ENCODE measurements around the gene FHDC1. TPM values are rescaled to one million over a fixed set of nuclear protein-coding genes. Genes with fewer than 3 reads are reported as not detected.

Gene FHDC1
- total RNA-seq, 4 donors from 2014 or later, result 0.96 to 2.0 (median 1.2) TPM

GRCh38 chr4:152989554-152989970 is 53.4 kb downstream of the FHDC1 start:
- ATAC-seq (ENCODE audit: low FRiP score) (no peak), DNase-seq (ENCODE audit: low spot score) (no peak)
- TF ChIP-seq CTCF (IDR thresholded peaks at IDR 0.05), result no peak

DNA sequence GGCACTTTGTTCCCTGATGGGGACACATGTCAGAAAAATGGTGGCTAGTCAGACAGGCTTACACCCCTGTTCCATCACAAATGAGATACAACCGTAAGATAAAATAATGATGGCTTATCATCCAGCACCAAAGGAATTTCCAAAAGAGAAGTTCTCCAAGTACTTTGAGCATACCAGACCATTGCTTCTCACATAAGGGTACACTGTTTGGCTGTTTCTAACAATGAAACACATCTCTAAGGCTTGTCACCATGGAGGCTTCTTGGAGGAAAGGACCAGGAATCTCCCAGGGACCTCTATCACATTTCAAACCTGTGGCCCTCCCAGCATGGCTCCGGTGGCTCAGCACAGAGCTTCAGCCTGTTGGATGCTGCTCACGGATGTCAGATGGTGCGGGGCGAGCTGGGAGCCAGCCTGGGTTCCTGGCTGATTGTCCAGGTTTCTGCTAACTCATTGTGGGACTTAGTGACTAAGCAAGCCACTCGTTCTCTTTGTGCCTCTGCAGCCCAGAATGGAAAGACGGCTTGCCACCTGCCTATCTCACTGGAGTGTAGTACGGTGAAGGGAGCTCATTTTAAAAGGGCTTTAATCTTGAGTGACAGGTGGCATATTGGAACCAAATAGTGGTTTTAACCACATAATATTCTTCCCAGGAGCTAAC is 54.5 kb downstream of the FHDC1 start:
- no peak for ATAC-seq (ENCODE audit: low FRiP score)
- DNase-seq (ENCODE audit: low spot score), result no peak
- no peak for TF ChIP-seq CTCF (IDR thresholded peaks at IDR 0.05)

- no peak for ATAC-seq (ENCODE audit: low FRiP score)
- DNase-seq (ENCODE audit: low spot score), result no peak
- no peak for TF ChIP-seq CTCF (IDR thresholded peaks at IDR 0.05)
These were observed 55.3 kb downstream of the FHDC1 start for GRCh38 chr4:152991398-152991797.

GRCh38 chr4:152992027-152992426 is 55.9 kb downstream of the FHDC1 start:
- no peak for TF ChIP-seq CTCF (IDR thresholded peaks at IDR 0.05)
- ATAC-seq (ENCODE audit: low FRiP score), result no peak
- no peak for DNase-seq (ENCODE audit: low spot score)

DNA sequence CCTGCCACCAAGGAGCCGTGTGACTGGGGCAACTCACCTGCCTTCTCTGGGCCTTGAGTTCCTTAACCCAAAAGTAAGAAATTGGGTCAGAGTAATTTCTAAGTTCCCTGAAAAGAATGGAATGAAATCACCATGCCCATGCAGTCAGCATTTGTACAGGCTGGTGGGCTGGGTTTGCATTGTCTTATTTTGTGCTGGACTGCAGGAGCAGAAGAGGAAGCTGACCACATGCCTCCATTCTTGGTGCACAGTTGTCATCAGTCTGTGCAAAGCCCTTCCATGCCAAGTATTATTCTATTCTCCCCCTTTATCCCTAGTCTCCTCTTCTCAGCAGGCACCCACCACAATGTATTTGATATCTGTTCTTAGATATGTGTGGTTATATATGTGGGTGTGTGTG is 56.3 kb downstream of the FHDC1 start:
- DNase-seq (ENCODE audit: low spot score), result no peak
- TF ChIP-seq CTCF (IDR thresholded peaks at IDR 0.05), result no peak
- ATAC-seq (ENCODE audit: low FRiP score), result no peak

DNA sequence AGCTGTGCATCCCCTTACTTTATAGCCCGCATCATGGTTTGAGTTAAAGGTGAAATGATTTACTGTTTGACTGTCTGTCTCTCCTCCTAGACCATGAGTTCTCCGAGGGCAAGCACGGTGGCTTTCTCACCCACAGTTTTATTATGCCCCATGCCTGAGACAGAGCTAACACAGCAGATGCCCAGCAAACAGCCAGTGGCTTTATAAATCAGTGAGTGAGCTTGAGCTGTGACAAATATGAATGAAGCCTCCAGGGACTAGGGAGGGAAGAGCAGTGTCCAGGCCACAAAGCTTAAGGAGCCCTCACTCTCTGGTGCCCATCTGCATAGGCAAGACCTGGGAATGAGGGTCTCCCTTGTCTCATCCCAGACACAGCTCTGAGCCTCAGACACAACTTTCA is 57.9 kb downstream of the FHDC1 start:
- DNase-seq (ENCODE audit: low spot score), result no peak
- no peak for TF ChIP-seq CTCF (IDR thresholded peaks at IDR 0.05)
- ATAC-seq (ENCODE audit: low FRiP score), result no peak

GRCh38 chr4:152996111-152996571 is 60.0 kb downstream of the FHDC1 start:
- no peak for TF ChIP-seq CTCF (IDR thresholded peaks at IDR 0.05)
- ATAC-seq (ENCODE audit: low FRiP score) (no peak), DNase-seq (ENCODE audit: low spot score) (no peak)

Data from omental fat pad (tissue), 4 donors.